Smooth muscle cell (in vitro differentiated cells): ENCODE measurements around the gene PSORS1C2. TPM values are rescaled to one million over a fixed set of nuclear protein-coding genes. Genes with fewer than 3 reads are reported as not detected.

ENCODE experiments used
- DNase-seq: peaks from one replicate; lab custom pipeline; 2025; ENCODE audit not compliant: unreplicated experiment; lab: John Stamatoyannopoulos, UW
- H2AFZ ChIP-seq: fragments of 200-600 bp; sonication (generic); 2 replicates; pipeline ENCODE4 v1.6.0; 2016; ENCODE audit warnings: antibody characterized with exemption, low read depth, mild to moderate bottlenecking
- H3F3A ChIP-seq: fragments of 200-600 bp; sonication (generic); 2 replicates; pipeline ENCODE4 v1.6.0; 2017; ENCODE audit warnings: antibody characterized with exemption, low read depth
- H3K27ac ChIP-seq: fragments of 200-600 bp; sonication (generic); 2 replicates; pipeline ENCODE4 v1.5.1; 2016; ENCODE audit warnings: low read depth, mild to moderate bottlenecking
- H3K27me3 ChIP-seq: fragments of 200-600 bp; sonication (generic); 2 replicates; pipeline ENCODE4 v1.6.1; 2016; ENCODE audit warnings: low read depth, mild to moderate bottlenecking
- H3K36me3 ChIP-seq: fragments of 200-600 bp; sonication (generic); 2 replicates; pipeline ENCODE4 v1.5.1; 2016; ENCODE audit warnings: low read depth
- H3K4me1 ChIP-seq: fragments of 200-600 bp; sonication (generic); 2 replicates; pipeline ENCODE4 v1.5.1; 2016; ENCODE audit warnings: low read depth
- H3K4me2 ChIP-seq: fragments of 200-600 bp; sonication (generic); 2 replicates; pipeline ENCODE4 v1.6.0; 2016; ENCODE audit warnings: mild to moderate bottlenecking
- H3K4me3 ChIP-seq: fragments of 200-600 bp; sonication (generic); 2 replicates; pipeline ENCODE4 v1.5.1; 2016; ENCODE audit warnings: mild to moderate bottlenecking
- H3K79me2 ChIP-seq: fragments of 200-600 bp; sonication (generic); 2 replicates; pipeline ENCODE4 v1.6.0; 2016; ENCODE audit warnings: low read depth, mild to moderate bottlenecking
- H3K9ac ChIP-seq: fragments of 200-600 bp; sonication (generic); 2 replicates; pipeline ENCODE4 v1.6.0; 2016; ENCODE audit warnings: low read depth
- H3K9me3 ChIP-seq: fragments of 200-600 bp; sonication (generic); replicated peaks from 2 replicates; pipeline ENCODE4 v1.5.1; 2016; ENCODE audit warnings: low read depth
- H4K20me1 ChIP-seq: fragments of 200-600 bp; sonication (generic); 2 replicates; pipeline ENCODE4 v1.6.0; 2016; ENCODE audit warnings: low read depth
- CTCF ChIP-seq: fragments of 200-600 bp; sonication (generic); IDR thresholded peaks from 2 replicates; pipeline ENCODE4 v1.5.1; 2017; ENCODE audit warnings: borderline replicate concordance, mild to moderate bottlenecking, antibody characterized with exemption; ENCODE audit not compliant: insufficient read depth, poor library complexity, severe bottlenecking
- WGBS: methylation state at CpG from one replicate; pipeline ENCODE4 v1.1.7; 2016; ENCODE audit warnings: low lambda C conversion rate; 5-methylcytosine and 5-hydroxymethylcytosine counted together
- polyA plus RNA-seq: library from polyadenylated mRNA; unstranded; fragments of >200 nt; fragmentation: Nextera tagmentation; extraction: Ambion mirVana; gene quantifications from 2 replicates; pipeline ENCODE4 v1.2.1, GENCODE V29; 2016
- total RNA-seq: library from RNA; depleted of rRNA; stranded (reverse); fragments of >200 nt; gene quantifications from 2 replicates; pipeline ENCODE4 v1.2.3, GENCODE V29; 2014

The PSORS1C2 gene
- total and polyA plus RNA-seq, 2 experiments from 2014 or later: 0.49 to 1.1 TPM

GRCh38 chr6:31096656-31097055, 42.2 kb downstream of the PSORS1C2 start:
- no peaks in the 10 kb centered on the region for H3F3A ChIP-seq
- no peak overlapping the region for H3K27ac ChIP-seq
- no peak overlapping the region for H2AFZ ChIP-seq
- no peaks in the 10 kb centered on the region for H3K9me3 ChIP-seq
- H3K36me3 ChIP-seq: no peaks in the 10 kb centered on the region
- no peaks in the 10 kb centered on the region for H3K27me3 ChIP-seq
- no peak for TF ChIP-seq CTCF
- WGBS: 80% methylated on average over 5 of the region's 5 CpGs
- no peak overlapping the region for H3K4me2 ChIP-seq
- H3K4me3 ChIP-seq: no peak overlapping the region
- no peaks in the 10 kb centered on the region for H3K79me2 ChIP-seq
- DNase-seq: no peak
- no peaks in the 10 kb centered on the region for H3K4me1 ChIP-seq
- H3K9ac ChIP-seq: no peak overlapping the region
- no peaks in the 10 kb centered on the region for H4K20me1 ChIP-seq

- Histone ChIP-seq H3K9ac (no peak overlapping the region), H3K4me3 (no peak overlapping the region), H3K4me1 (no peaks in the 10 kb centered on the region), H4K20me1 (no peaks in the 10 kb centered on the region), H3K27ac (no peak overlapping the region), H3K4me2 (no peak overlapping the region), H2AFZ (no peak overlapping the region), H3K36me3 (no peaks in the 10 kb centered on the region), H3K79me2 (no peaks in the 10 kb centered on the region), H3K27me3 (no peaks in the 10 kb centered on the region), H3F3A (peaks cover 4% of the 10 kb centered on the region), H3K9me3 (no peaks in the 10 kb centered on the region)
- no peak for TF ChIP-seq CTCF
- WGBS: 89% methylated on average over 3 of the region's 3 CpGs
- no peak for DNase-seq
Measured at GRCh38 chr6:31096215-31096614, 42.7 kb downstream of the PSORS1C2 start.

GRCh38 chr6:31094389-31094881, 44.4 kb downstream of the PSORS1C2 start:
- Histone ChIP-seq H4K20me1 (no peaks in the 10 kb centered on the region), H3K4me3 (no peak overlapping the region), H3K9ac (no peak overlapping the region), H3K4me2 (no peak overlapping the region), H3K36me3 (no peaks in the 10 kb centered on the region), H3K4me1 (no peaks in the 10 kb centered on the region), H3K27ac (no peak overlapping the region), H2AFZ (no peak overlapping the region), H3K79me2 (no peaks in the 10 kb centered on the region), H3F3A (peaks cover 5% of the 10 kb centered on the region), H3K27me3 (no peaks in the 10 kb centered on the region), H3K9me3 (no peaks in the 10 kb centered on the region)
- WGBS: 88% methylated on average over 3 of the region's 3 CpGs
- no peak for TF ChIP-seq CTCF
- no peak for DNase-seq

- Histone ChIP-seq H3F3A (peaks cover 5% of the 10 kb centered on the region), H3K9me3 (no peaks in the 10 kb centered on the region), H3K4me1 (no peaks in the 10 kb centered on the region), H2AFZ (no peak overlapping the region), H4K20me1 (no peaks in the 10 kb centered on the region), H3K79me2 (no peaks in the 10 kb centered on the region), H3K4me2 (peak overlapping the region; percentile 3), H3K9ac (no peak overlapping the region), H3K27me3 (no peaks in the 10 kb centered on the region), H3K4me3 (no peak overlapping the region), H3K36me3 (no peaks in the 10 kb centered on the region), H3K27ac (no peak overlapping the region)
- TF ChIP-seq CTCF: no peak
- no peak for DNase-seq
- WGBS: 57% methylated on average over 12 of the region's 12 CpGs
Measured at GRCh38 chr6:31092769-31093505, 45.9 kb downstream of the PSORS1C2 start.
